HG03064 (cell line): ENCODE measurements around the gene PARP3.
"Not testable (repeated sequence)": the region's sequence is repeated elsewhere in the genome, so short reads cannot be mapped to it uniquely, and the experiment has no call there.

Experiments
- ATAC-seq: cut with Tn5 transposase; IDR thresholded peaks from one replicate; pipeline ENCODE4 v1.9.1; 2021; ENCODE audit warnings: low read depth; ENCODE audit not compliant: unreplicated experiment

The PARP3 gene

GRCh38 chr3:51982838-51983577, 40.8 kb downstream of the PARP3 start, which contains the start of gene ACY1:
TSS of gene ACY1 (plus strand) at chr3:51983535. CDS start at chr3:51984065, 530 bp downstream.
- peak; percentile 78 for ATAC-seq

- no peak for ATAC-seq
Measured at GRCh38 chr3:51983578-51984268, 41.6 kb downstream of the PARP3 start.

GRCh38 chr3:51984269-51984647, 42.1 kb downstream of the PARP3 start:
- no peak for ATAC-seq

- ATAC-seq: no peak
Measured at GRCh38 chr3:51985063-51985462, 42.9 kb downstream of the PARP3 start.

- no peak for ATAC-seq
Measured at GRCh38 chr3:51986010-51986947, 44.1 kb downstream of the PARP3 start.

GRCh38 chr3:51987568-51987967, 45.4 kb downstream of the PARP3 start:
- no peak for ATAC-seq

- no peak for ATAC-seq
Measured at GRCh38 chr3:51988286-51989146, 46.4 kb downstream of the PARP3 start.

- not testable (repeated sequence) for ATAC-seq
Measured at GRCh38 chr3:51990501-51990971, 48.4 kb downstream of the PARP3 start.

GRCh38 chr3:51992017-51992682, 50.0 kb downstream of the PARP3 start:
- ATAC-seq: no peak

GRCh38 chr3:51993657-51994056, 51.5 kb downstream of the PARP3 start:
- ATAC-seq: not testable (repeated sequence)

- ATAC-seq: no peak
Measured at GRCh38 chr3:51994530-51994929, 52.4 kb downstream of the PARP3 start.

GRCh38 chr3:51995346-51996163, 53.4 kb downstream of the PARP3 start, which contains the start of gene RPL29:
TSS of gene RPL29 (minus strand) at chr3:51995895. CDS start at chr3:51995461, 434 bp downstream.
- peak; percentile 88 for ATAC-seq

- ATAC-seq: no peak
Measured at GRCh38 chr3:51997172-51997571, 55.0 kb downstream of the PARP3 start.

GRCh38 chr3:51997935-51998596, 55.9 kb downstream of the PARP3 start:
- no peak for ATAC-seq
